Ishikawa (cell line): ENCODE data around the gene ANKRD33.

Experiments
- CEBPB ChIP-seq: IDR thresholded peaks from 2 replicates; pipeline ENCODE4 v1.6.1; 2012
- CREB1 ChIP-seq: IDR thresholded peaks from 2 replicates; pipeline ENCODE4 v1.6.1; 2012; ENCODE audit warnings: low read depth
- EP300 ChIP-seq: IDR thresholded peaks from 2 replicates; pipeline ENCODE4 v1.6.1; 2012; ENCODE audit warnings: borderline replicate concordance
- FOXM1 ChIP-seq: IDR thresholded peaks from 2 replicates; pipeline ENCODE4 v1.6.1; 2012; ENCODE audit warnings: low read depth, borderline replicate concordance
- RAD21 ChIP-seq: IDR thresholded peaks from 2 replicates; pipeline ENCODE4 v1.6.1; 2012; ENCODE audit warnings: low read depth
- TAF1 ChIP-seq: IDR thresholded peaks from 2 replicates; pipeline ENCODE4 v1.6.1; 2012; ENCODE audit warnings: low read depth, mild to moderate bottlenecking
- YY1 ChIP-seq: IDR thresholded peaks from 2 replicates; pipeline ENCODE4 v1.6.1; 2012; ENCODE audit warnings: low read depth
- ZBTB7A ChIP-seq: IDR thresholded peaks from 2 replicates; pipeline ENCODE4 v1.6.1; 2012; ENCODE audit warnings: low read depth
- TF ChIP-seq, protein P1 (sequence below): IDR thresholded peaks from 2 replicates; pipeline ENCODE4 v1.6.1; 2012; ENCODE audit warnings: low read depth, mild to moderate bottlenecking
- TF ChIP-seq, protein P2 (sequence below): IDR thresholded peaks from 2 replicates; pipeline ENCODE4 v1.6.1; 2012

DNA sequence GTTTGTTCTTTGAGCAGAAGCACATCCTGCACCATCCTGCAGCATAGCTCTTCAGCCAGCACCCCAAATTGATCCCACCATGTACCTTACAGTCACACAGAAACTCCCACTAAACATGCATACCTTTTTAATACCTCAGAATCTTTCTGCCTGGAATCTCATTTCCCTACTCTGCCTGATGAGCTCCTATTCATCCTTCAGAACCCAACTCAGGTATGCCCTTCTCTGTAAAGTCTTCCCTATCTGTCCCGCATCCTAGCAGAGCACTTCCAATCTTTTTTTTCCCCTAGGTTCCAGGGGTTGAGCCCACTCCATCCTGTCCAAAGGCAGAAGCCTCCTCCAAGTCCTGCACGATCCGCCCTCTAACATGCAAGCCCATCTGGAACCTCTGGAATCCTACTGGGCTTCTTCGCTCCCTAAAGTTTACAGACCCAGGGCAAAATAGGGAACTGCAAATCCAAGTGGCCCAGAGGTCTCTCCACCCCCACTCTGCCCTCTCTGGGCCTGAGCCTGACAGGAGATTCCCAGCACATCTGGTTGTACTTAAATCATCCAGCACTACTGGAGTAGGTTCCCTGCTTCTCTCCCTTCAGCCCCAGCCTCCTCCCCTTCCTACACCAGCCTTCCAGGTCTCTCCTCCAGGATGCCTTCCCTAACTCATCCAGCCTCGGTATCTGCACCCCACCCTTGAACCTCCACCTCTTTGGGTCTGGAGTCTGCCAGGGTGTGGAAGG lies 35.3 kb upstream of the ANKRD33 start:
- no peak for TF ChIP-seq EP300
- TF ChIP-seq RAD21: no peak
- TF ChIP-seq, protein P1, sequence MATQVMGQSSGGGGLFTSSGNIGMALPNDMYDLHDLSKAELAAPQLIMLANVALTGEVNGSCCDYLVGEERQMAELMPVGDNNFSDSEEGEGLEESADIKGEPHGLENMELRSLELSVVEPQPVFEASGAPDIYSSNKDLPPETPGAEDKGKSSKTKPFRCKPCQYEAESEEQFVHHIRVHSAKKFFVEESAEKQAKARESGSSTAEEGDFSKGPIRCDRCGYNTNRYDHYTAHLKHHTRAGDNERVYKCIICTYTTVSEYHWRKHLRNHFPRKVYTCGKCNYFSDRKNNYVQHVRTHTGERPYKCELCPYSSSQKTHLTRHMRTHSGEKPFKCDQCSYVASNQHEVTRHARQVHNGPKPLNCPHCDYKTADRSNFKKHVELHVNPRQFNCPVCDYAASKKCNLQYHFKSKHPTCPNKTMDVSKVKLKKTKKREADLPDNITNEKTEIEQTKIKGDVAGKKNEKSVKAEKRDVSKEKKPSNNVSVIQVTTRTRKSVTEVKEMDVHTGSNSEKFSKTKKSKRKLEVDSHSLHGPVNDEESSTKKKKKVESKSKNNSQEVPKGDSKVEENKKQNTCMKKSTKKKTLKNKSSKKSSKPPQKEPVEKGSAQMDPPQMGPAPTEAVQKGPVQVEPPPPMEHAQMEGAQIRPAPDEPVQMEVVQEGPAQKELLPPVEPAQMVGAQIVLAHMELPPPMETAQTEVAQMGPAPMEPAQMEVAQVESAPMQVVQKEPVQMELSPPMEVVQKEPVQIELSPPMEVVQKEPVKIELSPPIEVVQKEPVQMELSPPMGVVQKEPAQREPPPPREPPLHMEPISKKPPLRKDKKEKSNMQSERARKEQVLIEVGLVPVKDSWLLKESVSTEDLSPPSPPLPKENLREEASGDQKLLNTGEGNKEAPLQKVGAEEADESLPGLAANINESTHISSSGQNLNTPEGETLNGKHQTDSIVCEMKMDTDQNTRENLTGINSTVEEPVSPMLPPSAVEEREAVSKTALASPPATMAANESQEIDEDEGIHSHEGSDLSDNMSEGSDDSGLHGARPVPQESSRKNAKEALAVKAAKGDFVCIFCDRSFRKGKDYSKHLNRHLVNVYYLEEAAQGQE: no peak
- TF ChIP-seq CEBPB: no peak
- TF ChIP-seq, protein P2, sequence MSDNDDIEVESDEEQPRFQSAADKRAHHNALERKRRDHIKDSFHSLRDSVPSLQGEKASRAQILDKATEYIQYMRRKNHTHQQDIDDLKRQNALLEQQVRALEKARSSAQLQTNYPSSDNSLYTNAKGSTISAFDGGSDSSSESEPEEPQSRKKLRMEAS: no peak
- no peak for TF ChIP-seq YY1
- TF ChIP-seq TAF1: no peak
- no peak for TF ChIP-seq FOXM1
- TF ChIP-seq CREB1: no peak
- no peak for TF ChIP-seq ZBTB7A
